ENCODE data around the gene COL4A4. TPM values are rescaled to one million over a fixed set of nuclear protein-coding genes. Genes with fewer than 3 reads are reported as not detected.
A peak's percentile ranks its signal among the peaks of the same experiment; 100 is the strongest.
"Not testable (repeated sequence)": the region's sequence is repeated elsewhere in the genome, so short reads cannot be mapped to it uniquely, and the experiment has no call there.

The COL4A4 gene
- polyA plus RNA-seq, 3 donors from 2014 or later, result 0.76 to 1.3 TPM; not detected in 1

- DNase-seq, result no peak
- Mint-ChIP-seq H3K27ac (no peak overlapping the region), H3K9me3 (no peaks in the 10 kb centered on the region), H3K4me1 (no peaks in the 10 kb centered on the region), H3K4me3 (no peak overlapping the region), H3K36me3 (no peaks in the 10 kb centered on the region), H3K27me3 (ENCODE audit: low read depth in 3 of 3) (peaks cover 0 to 6% (median 4%) of the 10 kb centered on the region in 3 donors)
These were observed 18.8 kb upstream of the COL4A4 start for GRCh38 chr2:227182765-227183164.

- no peaks in the 10 kb centered on the region for H3K36me3 Mint-ChIP-seq
- no peaks in the 10 kb centered on the region for H3K9me3 Mint-ChIP-seq
- no peak for DNase-seq
- peaks cover 0 to 4% (median 2%) of the 10 kb centered on the region in 3 donors for H3K27me3 Mint-ChIP-seq (ENCODE audit: low read depth in 3 of 3)
- H3K4me3 Mint-ChIP-seq, result no peak overlapping the region
- H3K4me1 Mint-ChIP-seq, result no peaks in the 10 kb centered on the region
- H3K27ac Mint-ChIP-seq, result no peak overlapping the region
These were observed 16.8 kb upstream of the COL4A4 start for GRCh38 chr2:227180770-227181169.

- Mint-ChIP-seq H3K9me3 (no peaks in the 10 kb centered on the region), H3K4me1 (no peaks in the 10 kb centered on the region), H3K4me3 (no peak overlapping the region), H3K27ac (no peak overlapping the region), H3K36me3 (no peaks in the 10 kb centered on the region), H3K27me3 (ENCODE audit: low read depth in 3 of 3) (peaks cover 0 to 4% (median 0%) of the 10 kb centered on the region in 3 donors)
- no peak for DNase-seq
These were observed 16.1 kb upstream of the COL4A4 start for GRCh38 chr2:227179988-227180685.

- H3K4me3 Mint-ChIP-seq, result no peak overlapping the region
- no peak overlapping the region for H3K27ac Mint-ChIP-seq
- H3K9me3 Mint-ChIP-seq, result no peaks in the 10 kb centered on the region
- no peaks in the 10 kb centered on the region for H3K36me3 Mint-ChIP-seq
- peaks cover 0 to 2% (median 0%) of the 10 kb centered on the region in 3 donors for H3K27me3 Mint-ChIP-seq (ENCODE audit: low read depth in 3 of 3)
- no peaks in the 10 kb centered on the region for H3K4me1 Mint-ChIP-seq
- DNase-seq, result no peak
These were observed 13.8 kb upstream of the COL4A4 start for GRCh38 chr2:227177592-227178336.

GRCh38 chr2:227171779-227172178, 7.8 kb upstream of the COL4A4 start:
- DNase-seq, H3K36me3 Mint-ChIP-seq, H3K27ac Mint-ChIP-seq, H3K4me1 Mint-ChIP-seq, H3K4me3 Mint-ChIP-seq, H3K9me3 Mint-ChIP-seq: not testable (repeated sequence)
- peaks cover 2 to 14% (median 7%) of the 10 kb centered on the region in 3 donors for H3K27me3 Mint-ChIP-seq (ENCODE audit: low read depth in 3 of 3)

- peaks cover 10 to 23% (median 14%) of the 10 kb centered on the region in 3 donors for H3K27me3 Mint-ChIP-seq (ENCODE audit: low read depth in 3 of 3)
These were observed 822 bp upstream of the COL4A4 start for GRCh38 chr2:227164763-227165291.

GRCh38 chr2:227163485-227163997, 464 bp downstream of the COL4A4 start:
- H3K9me3 Mint-ChIP-seq, result peaks cover 0 to 9% (median 0%) of the 10 kb centered on the region in 6 donors

More at GRCh38 chr2:227164763-227165291, 822 bp upstream of the COL4A4 start:
- Mint-ChIP-seq H3K27ac (no peak overlapping the region), H3K4me1 (peaks cover 9 to 21% of the 10 kb centered on the region in 2 donors), H3K9me3 (peaks cover 0 to 9% (median 0%) of the 10 kb centered on the region in 6 donors), H3K36me3 (peaks cover 0 to 4% (median 0%) of the 10 kb centered on the region in 3 donors), H3K4me3 (peak overlapping the region; percentile 53 to 64 (median 57))
- DNase-seq, result peak in 1 of 3 donors; percentile 4

GRCh38 chr2:227161947-227162346, 2.1 kb downstream of the COL4A4 start:
- Mint-ChIP-seq H3K4me3 (no peak overlapping the region), H3K4me1 (peaks cover 9 to 21% of the 10 kb centered on the region in 2 donors), H3K27me3 (ENCODE audit: low read depth in 3 of 3) (peaks cover 9 to 26% (median 15%) of the 10 kb centered on the region in 3 donors), H3K9me3 (peaks cover 0 to 3% (median 0%) of the 10 kb centered on the region in 6 donors), H3K36me3 (peaks cover 0 to 4% (median 0%) of the 10 kb centered on the region in 3 donors), H3K27ac (no peak overlapping the region)
- no peak for DNase-seq

More at GRCh38 chr2:227163485-227163997, 464 bp downstream of the COL4A4 start:
- Mint-ChIP-seq H3K4me1 (peaks cover 9 to 21% of the 10 kb centered on the region in 2 donors), H3K27ac (no peak overlapping the region), H3K36me3 (peaks cover 0 to 4% (median 0%) of the 10 kb centered on the region in 3 donors), H3K4me3 (peak overlapping the region; percentile 69 to 78 (median 74)), H3K27me3 (ENCODE audit: low read depth in 3 of 3) (peaks cover 14 to 30% (median 15%) of the 10 kb centered on the region in 3 donors)
- no peak for DNase-seq

GRCh38 chr2:227160164-227160563, 3.8 kb downstream of the COL4A4 start:
- Mint-ChIP-seq H3K36me3 (peaks cover 0 to 4% (median 0%) of the 10 kb centered on the region in 3 donors), H3K27me3 (ENCODE audit: low read depth in 3 of 3) (peaks cover 7 to 19% (median 13%) of the 10 kb centered on the region in 3 donors), H3K27ac (no peak overlapping the region), H3K4me1 (peaks cover 9 to 12% of the 10 kb centered on the region in 2 donors), H3K4me3 (no peak overlapping the region), H3K9me3 (peaks cover 0 to 3% (median 0%) of the 10 kb centered on the region in 6 donors)
- DNase-seq, result no peak

GRCh38 chr2:227154986-227155774, 8.8 kb downstream of the COL4A4 start:
- no peak for DNase-seq
- peaks cover 5 to 10% (median 6%) of the 10 kb centered on the region in 3 donors for H3K27me3 Mint-ChIP-seq (ENCODE audit: low read depth in 3 of 3)
- no peaks in the 10 kb centered on the region for H3K4me1 Mint-ChIP-seq
- H3K27ac Mint-ChIP-seq, result no peak overlapping the region
- no peak overlapping the region for H3K4me3 Mint-ChIP-seq
- H3K36me3 Mint-ChIP-seq, result no peaks in the 10 kb centered on the region
- H3K9me3 Mint-ChIP-seq, result no peaks in the 10 kb centered on the region

GRCh38 chr2:227153758-227154486, 10.1 kb downstream of the COL4A4 start:
- Mint-ChIP-seq H3K27me3 (ENCODE audit: low read depth in 3 of 3) (peaks cover 2 to 8% (median 4%) of the 10 kb centered on the region in 3 donors), H3K27ac (no peak overlapping the region), H3K4me3 (no peak overlapping the region), H3K9me3 (peaks cover 0 to 2% (median 0%) of the 10 kb centered on the region in 6 donors), H3K36me3 (no peaks in the 10 kb centered on the region), H3K4me1 (no peaks in the 10 kb centered on the region)
- DNase-seq, result no peak

GRCh38 chr2:227153307-227153706, 10.7 kb downstream of the COL4A4 start:
- H3K4me3 Mint-ChIP-seq, result no peak overlapping the region
- H3K36me3 Mint-ChIP-seq, result no peaks in the 10 kb centered on the region
- peaks cover 2 to 8% (median 4%) of the 10 kb centered on the region in 3 donors for H3K27me3 Mint-ChIP-seq (ENCODE audit: low read depth in 3 of 3)
- H3K4me1 Mint-ChIP-seq, result no peaks in the 10 kb centered on the region
- no peak for DNase-seq
- no peak overlapping the region for H3K27ac Mint-ChIP-seq
- H3K9me3 Mint-ChIP-seq, result peaks cover 0 to 2% (median 0%) of the 10 kb centered on the region in 6 donors
